ENCODE results near the gene BAZ2B. TPM values are rescaled to one million over a fixed set of nuclear protein-coding genes. Genes with fewer than 3 reads are reported as not detected.

BAZ2B gene
- polyA plus RNA-seq, 1 donor: 118 TPM

DNA sequence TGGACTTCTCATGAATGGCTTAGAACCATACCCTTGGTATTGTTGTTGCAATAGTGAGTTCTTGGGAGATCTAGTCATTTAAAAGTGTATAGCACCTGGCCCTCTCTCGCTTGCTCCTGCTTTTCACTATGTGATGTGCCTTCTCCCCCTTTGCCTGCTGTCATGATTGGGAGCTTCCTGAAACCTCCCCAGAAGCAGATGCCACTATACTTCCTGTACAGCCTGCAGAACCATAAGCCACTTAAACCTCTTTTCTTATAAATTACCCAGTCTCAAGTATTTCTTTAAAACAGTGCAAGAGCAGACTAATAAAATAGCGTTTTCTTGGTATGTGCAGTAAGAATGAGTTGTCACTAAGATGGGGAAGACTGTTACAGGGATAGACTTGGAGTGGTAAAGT is 31.6 kb downstream of the BAZ2B start:
- DNase-seq: no peak

- DNase-seq: no peak
Measured at GRCh38 chr2:159573846-159574606, 42.3 kb downstream of the BAZ2B start.

- DNase-seq: no peak
Measured at GRCh38 chr2:159573294-159573693, 43.1 kb downstream of the BAZ2B start.

- DNase-seq: no peak
Measured at GRCh38 chr2:159572459-159572858, 43.9 kb downstream of the BAZ2B start.

- no peak for DNase-seq
Measured at GRCh38 chr2:159571540-159572260, 44.6 kb downstream of the BAZ2B start.

DNA sequence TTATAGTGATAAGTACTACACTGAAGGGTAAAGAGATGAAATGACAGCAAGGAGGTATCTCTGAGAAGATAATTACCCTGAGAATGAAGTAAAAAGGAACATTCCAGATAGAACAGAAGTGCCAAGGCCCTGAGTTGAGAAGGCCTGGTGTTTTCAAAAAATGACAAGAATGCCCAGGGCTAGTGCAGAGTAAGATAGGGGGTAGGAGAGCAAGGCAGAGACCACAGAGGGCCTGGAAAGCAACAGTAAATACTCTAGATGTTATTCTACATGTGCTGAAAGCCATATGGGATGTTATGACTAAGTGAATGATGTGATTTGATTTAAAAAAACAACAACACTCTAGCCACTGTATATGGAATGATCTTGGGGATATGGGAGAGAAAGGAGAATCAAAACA is 52.3 kb downstream of the BAZ2B start:
- no peak for DNase-seq

- no peak for DNase-seq
Measured at GRCh38 chr2:159562248-159562647, 54.1 kb downstream of the BAZ2B start.

DNA sequence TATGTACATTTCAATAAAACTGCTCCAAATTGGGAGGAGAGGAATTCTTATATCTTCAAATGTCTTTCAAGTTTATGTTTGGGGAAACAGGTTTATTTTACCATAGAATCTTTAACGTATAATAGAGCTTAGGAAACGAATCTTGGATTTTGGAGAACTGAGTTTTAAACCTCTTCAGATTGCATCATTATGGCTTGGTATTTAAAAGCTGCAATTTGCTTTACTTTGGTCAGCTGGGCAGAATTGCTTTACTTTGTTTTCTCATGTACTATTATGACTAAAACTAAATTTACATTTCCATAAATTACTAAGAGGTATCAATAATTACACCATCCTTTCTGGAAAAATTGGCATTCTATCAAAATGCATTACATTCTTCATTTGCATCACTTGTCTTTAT is 54.6 kb downstream of the BAZ2B start:
- DNase-seq: no peak

DNA sequence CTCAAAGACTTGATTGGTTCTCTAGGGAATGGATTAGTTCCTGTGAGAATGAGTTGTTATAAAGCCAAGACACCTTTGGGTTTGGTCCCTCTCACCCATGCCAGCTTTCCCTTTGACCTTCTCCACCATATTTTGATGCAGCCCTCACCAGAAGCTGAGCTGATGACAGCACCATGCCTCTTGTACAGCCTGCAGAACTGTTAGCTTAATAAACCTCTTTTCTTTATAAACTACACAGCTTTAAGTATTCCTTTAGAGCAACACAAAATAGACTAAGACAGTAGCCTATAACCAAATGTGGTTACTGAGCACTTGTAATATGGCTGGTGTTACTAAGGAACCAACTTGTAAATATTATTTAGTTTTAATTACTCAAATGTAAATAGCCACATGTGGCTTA is 55.1 kb downstream of the BAZ2B start:
- no peak for DNase-seq

GRCh38 chr2:159559034-159559433 is 57.3 kb downstream of the BAZ2B start:
- DNase-seq: no peak

- DNase-seq: no peak
Measured at GRCh38 chr2:159558479-159558878, 57.9 kb downstream of the BAZ2B start.

DNA sequence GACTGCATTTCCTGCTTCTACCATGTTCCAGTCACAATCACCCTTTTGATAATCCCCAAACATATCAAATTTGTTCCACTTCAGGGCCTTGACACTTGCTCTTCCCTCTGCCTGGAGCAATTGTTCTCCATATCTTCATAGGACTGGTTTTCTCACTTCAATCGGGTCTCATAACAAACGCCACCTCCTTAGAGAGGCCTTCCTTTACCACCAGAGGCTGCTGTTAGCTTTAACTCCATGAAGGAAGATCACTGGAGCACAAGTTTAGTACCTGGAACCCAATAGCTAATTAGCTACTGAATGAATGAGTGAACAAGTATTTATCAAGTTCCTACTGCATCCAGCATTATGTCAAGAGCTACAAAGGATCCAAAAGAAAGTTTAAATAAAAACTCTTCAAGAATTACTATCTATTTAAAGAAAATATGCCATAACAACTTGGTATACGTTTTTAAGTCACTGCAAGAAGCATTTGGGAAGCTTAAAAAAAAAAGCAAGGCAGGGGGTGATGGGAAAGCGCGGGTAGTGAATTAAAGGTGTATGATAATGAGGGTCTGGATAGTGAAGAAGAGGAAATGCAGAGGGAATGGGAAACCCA is 58.8 kb downstream of the BAZ2B start:
- DNase-seq: peak; percentile 10

DNA sequence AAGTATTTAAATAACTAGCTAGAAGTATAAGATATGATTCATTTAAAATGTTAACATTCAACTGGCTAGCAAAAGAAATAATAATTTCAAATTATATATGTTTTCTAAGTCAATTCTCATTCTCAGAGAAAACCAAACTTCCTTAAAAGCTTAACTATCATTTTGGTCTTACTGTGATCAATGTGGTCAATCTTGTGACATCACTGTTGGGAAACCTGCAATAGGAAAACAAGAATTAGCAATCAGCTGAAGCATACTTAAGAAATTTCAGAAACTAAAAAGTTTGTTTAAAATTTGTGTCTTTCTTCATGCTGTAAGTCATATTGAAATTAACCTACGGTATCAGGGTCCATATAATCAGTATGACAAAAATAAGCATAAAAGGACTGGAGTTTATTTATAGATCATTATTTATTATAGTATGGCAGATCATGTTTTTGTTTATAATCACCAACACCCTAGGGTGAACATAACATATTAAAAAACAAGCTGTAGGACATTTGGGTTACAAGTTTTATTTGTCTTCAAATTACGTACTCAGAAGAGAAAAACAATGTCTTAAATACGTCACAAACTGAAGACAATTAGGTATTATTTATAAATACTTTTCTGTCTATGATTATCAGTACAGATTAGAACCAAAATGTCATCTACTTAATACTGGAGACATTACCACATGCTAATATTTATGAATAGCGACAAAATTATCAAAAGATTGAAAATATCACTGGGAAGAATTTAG is 60.5 kb downstream of the BAZ2B start:
- DNase-seq: no peak

GRCh38 chr2:159553727-159554126 is 62.6 kb downstream of the BAZ2B start:
- DNase-seq: no peak

- no peak for DNase-seq
Measured at GRCh38 chr2:159551806-159552205, 64.5 kb downstream of the BAZ2B start.

GRCh38 chr2:159550231-159550630 is 66.1 kb downstream of the BAZ2B start:
- no peak for DNase-seq

- no peak for DNase-seq
Measured at GRCh38 chr2:159549234-159549633, 67.1 kb downstream of the BAZ2B start.

DNA sequence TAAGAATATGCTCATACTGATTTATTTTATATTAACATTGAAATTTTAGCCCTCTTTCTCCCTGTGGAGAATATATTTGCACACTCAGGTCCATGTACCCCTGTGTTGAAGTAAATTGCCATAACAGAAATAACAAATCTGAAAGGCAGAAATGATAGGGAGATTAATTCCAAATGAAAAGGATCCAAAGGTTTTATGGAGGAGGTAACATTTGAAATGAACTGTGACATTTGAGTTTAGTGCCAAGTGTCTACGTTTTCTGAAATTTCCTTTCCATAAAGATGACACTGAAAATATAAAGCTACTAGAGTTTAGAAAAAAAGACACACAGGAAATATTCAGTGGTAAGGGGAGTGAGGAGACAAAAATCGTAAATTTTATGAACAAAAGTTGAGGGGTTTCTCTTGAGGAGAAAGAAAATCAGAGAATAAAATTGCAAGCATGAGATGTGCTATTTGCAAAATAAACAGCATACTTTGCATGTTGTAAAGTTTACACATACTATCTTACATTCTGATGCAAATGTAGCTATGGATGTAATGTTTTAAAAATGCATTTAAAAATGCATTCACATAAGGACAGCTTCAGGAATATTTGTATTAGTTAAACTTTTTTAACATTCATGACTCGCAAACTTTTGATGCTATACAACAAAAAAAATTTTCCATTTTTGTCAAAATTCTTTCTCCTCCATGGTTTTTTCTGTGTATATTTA is 69.5 kb downstream of the BAZ2B start:
- no peak for DNase-seq

DNA sequence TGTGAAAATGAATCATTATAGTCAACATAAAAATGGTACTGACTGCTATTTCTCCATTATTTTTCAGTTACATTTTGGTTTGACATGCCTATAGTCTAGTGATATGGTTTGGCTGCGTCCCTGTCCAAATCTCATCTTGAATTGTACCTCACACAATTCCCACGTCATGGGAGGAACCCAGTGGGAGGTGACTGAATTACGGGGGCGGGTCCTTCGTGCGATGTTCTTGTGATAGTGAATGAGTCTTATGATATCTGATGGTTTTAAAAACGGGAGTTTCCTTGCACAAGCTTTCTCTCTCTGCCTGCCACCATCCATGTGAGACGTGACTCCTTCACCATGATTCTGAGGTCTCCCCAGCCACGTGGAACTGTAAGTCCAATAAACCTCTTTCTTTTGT is 70.3 kb downstream of the BAZ2B start:
- no peak for DNase-seq

DNA sequence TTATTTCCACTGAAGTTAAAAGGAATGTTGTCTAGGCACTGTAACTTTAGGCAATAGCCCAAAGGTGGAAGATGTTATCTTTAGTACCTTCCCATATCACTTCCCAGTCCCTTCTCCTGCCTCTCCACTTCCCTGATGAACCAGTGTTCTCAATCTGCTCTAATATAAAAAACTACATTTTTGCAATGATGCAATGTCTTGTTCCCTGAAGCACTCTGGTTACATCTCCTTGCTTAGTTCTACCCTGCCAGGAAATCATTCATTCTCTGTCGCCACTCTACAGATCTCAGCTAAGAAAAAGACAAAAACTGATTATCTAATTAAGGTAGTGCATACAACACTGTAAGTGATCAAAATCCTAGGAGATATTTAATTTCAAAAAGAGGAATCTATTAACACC is 71.3 kb downstream of the BAZ2B start:
- no peak for DNase-seq

GRCh38 chr2:159542101-159542500 is 74.2 kb downstream of the BAZ2B start:
- no peak for DNase-seq

DNA sequence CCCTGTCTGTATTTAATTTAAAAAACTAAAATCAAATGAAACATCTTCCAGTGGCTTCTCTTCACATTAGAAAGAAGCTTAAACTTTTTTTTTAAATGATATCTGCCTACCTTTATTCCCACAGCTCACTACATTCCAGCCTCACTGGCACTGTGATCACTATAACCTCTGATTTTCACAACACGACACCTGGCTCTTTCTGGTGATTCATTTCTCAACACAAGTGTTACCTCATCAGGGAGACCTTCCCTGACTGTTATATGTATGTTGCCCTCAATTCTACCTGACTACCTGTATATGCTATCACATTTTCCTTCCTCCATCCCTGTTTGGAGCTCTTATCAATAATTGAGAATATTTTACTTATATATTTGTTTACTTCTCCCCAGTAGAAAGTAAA is 76.6 kb downstream of the BAZ2B start:
- DNase-seq: no peak
